Measurements from ENCODE around the gene TRPC4AP.
"Not testable (repeated sequence)": the region's sequence is repeated elsewhere in the genome, so short reads cannot be mapped to it uniquely, and the experiment has no call there.

TRPC4AP gene

GRCh38 chr20:35052616-35053015 is 40.0 kb downstream of the TRPC4AP start:
- not testable (repeated sequence) for DNase-seq

- DNase-seq = no peak
These were observed 42.7 kb downstream of the TRPC4AP start for GRCh38 chr20:35049776-35050352.

GRCh38 chr20:35048739-35049138 is 43.9 kb downstream of the TRPC4AP start:
- DNase-seq = no peak

DNA sequence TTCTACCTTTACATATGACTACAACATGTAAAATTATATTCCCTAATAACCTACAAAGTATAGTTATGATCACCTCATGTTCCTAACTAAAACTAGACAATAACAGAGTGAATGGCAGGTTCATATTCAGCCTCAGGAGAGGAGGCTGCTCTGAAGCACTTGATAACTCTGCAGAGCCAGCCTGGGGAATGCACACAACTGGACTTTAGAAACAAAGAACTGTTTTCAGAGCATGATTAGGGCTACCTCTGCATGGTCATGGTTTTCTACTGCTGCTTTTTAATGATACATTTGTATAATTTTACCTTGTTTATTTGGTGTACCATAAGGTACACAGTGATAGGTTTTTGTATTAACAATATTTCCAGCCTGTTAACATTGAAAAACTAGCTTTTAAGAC is 50.3 kb downstream of the TRPC4AP start:
- no peak for DNase-seq

DNA sequence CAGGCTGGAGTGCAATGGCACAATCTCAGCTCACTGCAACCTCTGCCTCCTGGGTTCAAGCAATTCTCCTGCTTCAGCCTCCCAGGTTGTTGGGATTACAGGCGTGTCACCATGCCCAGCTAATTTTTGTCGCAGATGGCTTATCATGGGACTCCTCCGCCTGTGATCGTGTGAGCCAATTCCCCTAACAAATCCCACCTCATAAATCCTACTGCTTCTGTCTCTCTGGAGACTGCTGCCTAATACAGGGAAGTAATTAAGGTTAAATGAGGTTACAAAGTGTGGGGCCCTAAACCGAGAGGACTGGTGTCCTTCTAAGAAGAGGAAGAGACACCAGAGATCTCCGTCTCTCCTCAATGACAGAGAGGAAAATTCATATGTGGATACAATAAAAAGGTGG is 52.0 kb downstream of the TRPC4AP start:
- no peak for DNase-seq

- DNase-seq = no peak
These were observed 52.6 kb downstream of the TRPC4AP start for GRCh38 chr20:35039846-35040489.

GRCh38 chr20:35039146-35039545 is 53.5 kb downstream of the TRPC4AP start:
- no peak for DNase-seq

DNA sequence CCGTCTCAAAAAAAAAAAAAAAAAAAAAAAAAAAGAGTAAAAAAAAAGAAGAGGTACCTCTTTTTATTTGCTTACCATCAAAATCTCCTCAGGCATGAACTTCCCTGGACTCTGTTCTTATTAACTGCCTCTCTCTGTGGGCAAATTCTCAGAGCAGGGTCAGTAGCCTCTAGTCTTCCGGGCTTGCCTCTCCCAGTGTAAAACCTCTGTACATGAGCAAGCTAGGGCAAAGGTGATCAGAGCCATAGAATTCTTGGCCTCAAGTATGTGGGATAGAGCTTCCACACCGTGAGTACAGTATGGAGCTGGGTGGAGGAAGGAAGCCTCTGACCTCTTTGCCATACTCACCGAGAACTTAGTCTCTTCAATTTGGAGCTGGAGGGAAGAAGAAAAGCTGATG is 58.5 kb downstream of the TRPC4AP start:
- no peak for DNase-seq

- no peak for DNase-seq
These were observed 62.5 kb downstream of the TRPC4AP start for GRCh38 chr20:35030136-35030535.

GRCh38 chr20:35027301-35027700 is 65.3 kb downstream of the TRPC4AP start:
- no peak for DNase-seq

- no peak for DNase-seq
These were observed 67.5 kb downstream of the TRPC4AP start for GRCh38 chr20:35025116-35025515.

GRCh38 chr20:35023624-35024023 is 69.0 kb downstream of the TRPC4AP start:
- DNase-seq = no peak

- no peak for DNase-seq
These were observed 70.8 kb downstream of the TRPC4AP start for GRCh38 chr20:35021831-35022230.

GRCh38 chr20:35021063-35021462 is 71.5 kb downstream of the TRPC4AP start:
- DNase-seq = no peak

DNA sequence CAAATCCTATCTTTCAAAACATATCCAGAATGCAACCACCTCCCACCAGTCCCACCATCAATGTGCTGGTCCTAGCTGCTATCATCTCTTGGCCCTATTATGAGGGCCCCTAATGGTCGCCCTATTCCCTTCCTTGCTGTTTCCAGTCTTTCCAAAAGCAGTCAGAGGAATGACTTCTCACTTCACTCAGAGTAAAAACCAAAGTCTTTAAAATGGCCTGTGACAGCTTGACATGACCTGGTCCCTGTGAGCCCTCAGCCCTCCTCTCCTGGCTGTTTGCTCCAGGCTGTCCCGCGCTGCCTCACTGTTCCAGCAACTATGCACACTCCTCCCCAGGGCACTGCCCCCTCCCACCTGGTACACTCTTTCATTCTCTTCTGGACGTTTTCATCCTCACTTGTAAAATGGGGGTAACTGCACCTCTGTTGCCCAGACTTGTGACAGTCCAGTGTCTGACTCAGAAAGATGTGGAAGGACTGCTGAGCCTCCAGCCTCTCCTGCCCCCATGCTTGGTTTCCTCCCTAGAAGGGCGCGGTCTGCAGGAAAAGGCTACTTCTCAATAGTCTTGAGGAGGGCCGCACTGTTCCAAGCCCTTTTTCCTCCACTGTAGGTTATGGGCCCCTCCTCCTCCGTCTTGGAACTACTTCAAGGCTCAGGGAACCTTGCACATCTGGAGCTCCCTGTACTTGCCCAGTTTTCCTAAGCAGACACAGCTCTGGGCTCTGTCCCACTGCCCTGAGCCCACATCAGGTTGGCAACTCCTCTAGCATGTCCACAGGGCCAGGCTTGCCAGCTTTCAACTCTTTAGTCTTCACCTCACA is 72.3 kb downstream of the TRPC4AP start:
- no peak for DNase-seq

GRCh38 chr20:35018590-35019371 is 73.8 kb downstream of the TRPC4AP start:
- no peak for DNase-seq

- no peak for DNase-seq
These were observed 75.3 kb downstream of the TRPC4AP start for GRCh38 chr20:35017099-35017835.

- no peak for DNase-seq
These were observed 76.8 kb downstream of the TRPC4AP start for GRCh38 chr20:35015863-35016193.

GRCh38 chr20:35014537-35014936 is 78.1 kb downstream of the TRPC4AP start:
- no peak for DNase-seq

DNA sequence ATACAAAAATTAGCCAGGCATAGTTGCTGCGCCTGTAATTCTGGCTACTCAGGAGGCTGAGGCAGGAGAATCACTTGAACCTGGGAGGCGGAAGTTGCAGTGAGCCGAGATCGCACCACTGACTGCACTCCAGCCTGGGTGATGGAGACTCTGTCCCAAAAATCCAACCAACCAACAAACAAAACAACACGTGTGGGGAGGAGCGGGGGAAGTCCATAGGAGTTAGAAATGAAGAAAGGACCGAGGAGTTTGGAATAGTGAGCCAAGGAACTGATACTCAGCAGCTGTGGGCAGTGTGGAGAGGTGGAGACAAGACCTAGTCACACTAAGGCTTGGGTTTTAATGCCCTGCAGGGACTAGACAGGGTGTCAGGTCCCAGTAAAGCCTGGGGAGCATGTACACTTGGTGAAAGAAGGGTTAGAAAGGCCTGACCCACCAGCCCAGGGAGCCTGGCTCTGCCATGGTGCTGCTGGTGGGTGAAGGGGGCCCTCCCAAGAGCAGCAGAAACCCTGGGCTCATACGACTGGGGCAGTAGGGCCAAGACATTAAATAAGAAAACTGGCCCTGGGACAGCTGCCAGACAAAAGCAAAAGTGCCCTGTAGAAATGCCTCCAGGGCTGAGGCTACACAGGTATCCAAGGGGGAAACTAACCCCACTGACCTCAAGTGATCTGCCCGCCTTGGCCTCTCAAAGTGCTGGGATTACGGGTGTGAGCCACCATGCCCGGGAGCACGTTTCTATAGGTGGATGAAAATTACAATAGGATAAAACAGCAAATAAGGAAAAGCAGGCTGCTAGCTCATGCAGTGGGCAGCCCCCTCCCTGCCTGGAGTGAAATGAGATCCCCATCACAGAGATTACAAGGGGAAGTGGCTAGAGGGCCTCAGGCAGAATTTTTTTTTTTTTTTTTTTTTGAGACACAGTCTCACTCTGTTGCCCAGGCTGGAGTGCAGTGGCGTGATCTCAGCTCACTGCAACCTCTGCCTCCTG is 78.9 kb downstream of the TRPC4AP start:
- DNase-seq = no peak

Data from activated naive CD4-positive, alpha-beta T cell (primary cell).